IPS-11a (cell line): ENCODE measurements around the gene EIF2B1.

Source experiments
- H3K4me3 ChIP-seq: one replicate; pipeline ENCODE4 v1.5.1; 2013; ENCODE audit warnings: low read depth, low read length, control low read depth

EIF2B1 gene

GRCh38 chr12:123633379-123634141 lies at the start of gene EIF2B1, which contains the start of gene GTF2H3:
Gene EIF2B1 (minus strand): TSS chr12:123633686. CDS start chr12:123633557, 129 bp downstream.
Gene GTF2H3 (plus strand): TSS chr12:123633829. CDS start chr12:123633860, 31 bp downstream.
- peak within 1 kb of the TSS; percentile 100 for H3K4me3 ChIP-seq

- H3K4me3 ChIP-seq: no peak overlapping the region
Observed at GRCh38 chr12:123681605-123682004, 48.1 kb upstream of the EIF2B1 start.

- no peak overlapping the region for H3K4me3 ChIP-seq
Observed at GRCh38 chr12:123678981-123679380, 45.5 kb upstream of the EIF2B1 start.

GRCh38 chr12:123676616-123677320 lies 43.3 kb upstream of the EIF2B1 start:
- H3K4me3 ChIP-seq: no peak overlapping the region

- no peak overlapping the region for H3K4me3 ChIP-seq
Observed at GRCh38 chr12:123675436-123675835, 42.0 kb upstream of the EIF2B1 start.

GRCh38 chr12:123671876-123672275 lies 38.4 kb upstream of the EIF2B1 start:
- peak overlapping the region; percentile 6 for H3K4me3 ChIP-seq

DNA sequence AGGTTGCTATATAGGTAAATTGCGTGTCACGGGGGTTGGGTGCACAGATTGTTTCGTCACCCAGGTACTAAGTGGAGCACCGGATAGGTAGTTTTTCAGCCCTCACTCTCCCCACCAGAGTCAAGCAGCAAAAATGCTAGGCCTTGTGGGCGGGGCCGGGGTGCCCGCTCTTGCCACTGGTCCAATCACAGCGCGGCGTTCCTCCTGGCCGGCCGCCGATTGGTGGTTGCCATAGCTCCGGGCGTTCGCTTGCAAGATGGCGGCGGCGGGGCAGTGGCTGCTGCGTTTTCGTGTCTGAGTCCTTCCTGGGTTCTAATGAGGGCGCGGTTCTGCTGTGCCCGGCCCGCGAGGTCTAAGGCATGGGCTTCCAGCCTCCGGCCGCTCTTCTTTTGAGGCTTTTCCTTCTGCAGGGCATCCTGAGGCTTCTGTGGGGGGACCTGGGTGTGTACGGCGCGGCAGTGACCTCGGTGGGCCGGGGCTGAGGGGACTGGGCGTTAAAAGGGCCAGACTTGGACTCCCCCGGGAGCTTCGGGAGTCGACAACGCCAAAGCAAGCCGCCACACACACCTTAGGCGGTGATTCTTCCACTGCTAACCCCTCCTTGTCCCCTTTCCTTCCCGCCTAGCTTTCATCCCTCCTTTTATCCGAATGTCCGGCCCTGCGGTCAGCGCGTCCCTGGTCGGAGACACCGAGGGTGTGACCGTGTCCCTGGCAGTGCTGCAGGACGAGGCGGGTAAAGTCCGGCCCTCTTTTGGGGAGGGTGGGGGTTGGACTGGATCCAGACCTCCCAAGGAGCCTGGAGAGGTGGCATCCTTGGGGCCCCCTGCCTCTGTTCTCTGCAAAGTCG lies 37.6 kb upstream of the EIF2B1 start, which contains the start of gene TCTN2:
TCTN2 (plus strand) TSS at position 232 of the 847 bp plus-strand sequence; CDS start at position 360, 128 bp downstream.
- peak within 1 kb of the TSS; percentile 88 for H3K4me3 ChIP-seq

DNA sequence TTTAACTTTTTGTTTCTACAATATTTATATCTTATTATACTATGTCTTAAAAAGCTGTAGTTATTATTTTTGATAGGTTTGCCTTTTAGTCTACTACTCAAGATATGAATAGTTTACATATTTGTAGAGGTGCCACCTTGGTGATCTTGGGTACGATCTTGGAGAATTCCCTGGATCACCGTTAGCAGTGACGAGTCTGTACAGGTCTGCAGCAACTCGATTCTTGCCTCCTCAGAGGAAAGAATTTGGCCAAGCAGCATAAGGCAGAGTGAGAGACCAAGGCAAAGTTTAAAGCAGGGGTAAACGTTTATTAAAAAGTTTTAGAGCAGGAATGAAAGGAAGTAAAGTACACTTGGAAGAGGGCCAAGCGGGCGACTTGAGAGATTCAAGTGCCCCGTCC lies 34.3 kb upstream of the EIF2B1 start:
- H3K4me3 ChIP-seq: no peak overlapping the region

DNA sequence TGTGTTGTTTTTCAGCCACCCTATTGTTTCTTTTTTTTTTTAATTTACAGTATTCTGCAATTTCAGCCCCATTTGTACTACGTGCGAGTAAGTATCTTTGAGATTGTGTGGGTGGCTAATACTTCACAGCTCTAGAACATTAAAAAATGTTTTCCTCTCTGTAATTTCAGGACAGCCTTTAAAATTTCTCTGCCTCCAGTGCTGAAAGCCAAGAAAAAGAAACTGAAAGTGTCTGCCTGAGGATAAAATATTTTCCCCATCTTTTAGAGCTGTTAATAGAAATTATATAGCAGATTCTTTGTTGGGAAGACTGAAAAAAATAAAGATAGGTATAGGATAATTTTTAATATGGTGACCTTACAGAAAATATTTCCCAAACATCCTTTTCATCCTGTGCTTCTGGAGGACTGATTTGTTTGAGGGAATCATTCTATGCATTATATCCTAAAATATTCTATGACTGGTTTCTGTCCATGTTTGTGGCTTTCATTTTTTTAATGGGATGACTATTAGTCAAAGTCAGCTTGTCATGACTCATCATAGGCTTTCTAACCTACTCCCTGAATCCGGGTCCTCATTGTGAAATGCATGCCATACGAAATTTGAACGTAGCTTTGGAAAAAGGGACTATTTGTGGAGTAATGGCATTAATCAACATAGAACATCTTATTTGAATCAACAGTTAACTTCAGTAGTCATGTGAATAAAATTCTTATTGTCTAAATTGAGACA lies 26.7 kb upstream of the EIF2B1 start:
- no peak overlapping the region for H3K4me3 ChIP-seq

GRCh38 chr12:123657211-123657610 lies 23.7 kb upstream of the EIF2B1 start:
- H3K4me3 ChIP-seq: no peak overlapping the region

DNA sequence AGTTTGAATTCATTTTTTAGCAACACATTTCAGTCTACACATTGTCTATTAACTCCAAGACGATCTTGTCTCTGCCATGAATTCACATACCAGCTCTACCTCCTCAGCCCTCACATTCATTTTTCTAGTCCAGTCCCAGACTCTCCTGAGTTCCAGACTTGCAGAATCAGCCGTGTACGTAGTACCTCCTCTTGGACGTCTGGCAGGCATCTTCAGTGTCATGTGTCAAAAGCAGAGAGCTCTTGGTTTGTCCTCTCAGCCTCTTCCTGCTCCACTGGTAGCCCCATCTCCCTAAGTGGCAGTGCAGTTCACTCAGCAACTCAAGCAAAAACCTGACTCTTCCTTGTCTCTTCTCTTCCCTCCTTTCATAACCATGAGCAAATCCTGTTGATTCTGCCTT lies 22.9 kb upstream of the EIF2B1 start:
- no peak overlapping the region for H3K4me3 ChIP-seq

DNA sequence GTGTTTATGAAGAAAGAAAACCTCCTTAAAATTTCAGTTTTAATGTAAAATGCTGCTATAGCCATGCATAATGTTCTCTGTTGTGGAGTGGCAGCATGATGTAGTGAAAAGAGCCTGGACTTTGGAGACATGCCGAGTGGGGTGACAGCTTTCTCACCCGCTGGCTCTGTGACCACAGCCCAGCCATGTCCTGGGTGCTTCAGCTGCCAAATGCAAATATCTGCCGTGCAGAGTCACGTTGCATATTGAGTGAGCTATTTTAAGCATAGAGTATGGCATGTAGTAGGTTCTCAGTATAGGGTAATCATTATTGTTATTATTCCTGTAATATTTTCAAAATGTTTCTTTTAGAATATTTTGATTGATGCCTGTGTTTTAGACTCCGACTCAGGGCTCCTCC lies 21.9 kb upstream of the EIF2B1 start:
- no peak overlapping the region for H3K4me3 ChIP-seq

GRCh38 chr12:123654129-123654701 lies 20.7 kb upstream of the EIF2B1 start:
- no peak overlapping the region for H3K4me3 ChIP-seq

DNA sequence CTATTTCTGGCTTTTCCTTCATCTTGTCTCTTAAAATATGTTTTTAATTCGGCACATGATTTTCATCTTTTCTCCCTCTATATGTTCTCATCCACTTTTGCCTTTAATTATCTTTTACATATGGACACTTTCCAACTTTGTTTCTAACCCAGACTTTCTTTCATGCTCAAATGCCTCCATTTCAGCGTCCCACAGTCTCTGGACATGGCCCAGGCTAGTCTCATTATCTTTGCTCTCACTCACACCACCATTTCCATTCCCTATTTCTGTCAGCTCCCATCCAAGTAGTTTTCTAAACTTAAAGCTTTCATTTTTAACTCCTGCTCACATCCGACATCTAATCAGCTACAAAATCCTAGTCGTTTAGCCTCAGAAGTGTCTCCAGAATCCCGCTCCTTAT lies 14.9 kb upstream of the EIF2B1 start:
- no peak overlapping the region for H3K4me3 ChIP-seq

DNA sequence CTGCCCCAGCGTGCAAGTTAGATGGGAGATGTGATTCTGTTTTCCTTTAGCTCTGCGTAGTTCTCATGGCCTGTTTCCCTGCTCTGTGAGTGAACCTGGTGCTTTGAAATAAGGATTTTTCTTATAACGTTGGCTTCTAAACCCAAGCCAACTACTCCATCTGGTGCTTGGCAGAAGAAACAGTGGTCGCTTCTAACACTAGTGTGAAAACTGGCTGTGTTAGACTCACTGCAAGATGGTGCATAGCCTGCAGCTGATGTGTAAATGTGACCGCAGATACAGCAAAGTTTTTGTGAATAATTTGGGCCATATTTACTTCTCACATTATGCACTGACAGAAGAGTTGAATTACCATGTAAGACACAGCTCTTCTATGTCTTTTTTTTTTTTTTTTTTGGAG lies 12.4 kb upstream of the EIF2B1 start:
- H3K4me3 ChIP-seq: no peak overlapping the region

DNA sequence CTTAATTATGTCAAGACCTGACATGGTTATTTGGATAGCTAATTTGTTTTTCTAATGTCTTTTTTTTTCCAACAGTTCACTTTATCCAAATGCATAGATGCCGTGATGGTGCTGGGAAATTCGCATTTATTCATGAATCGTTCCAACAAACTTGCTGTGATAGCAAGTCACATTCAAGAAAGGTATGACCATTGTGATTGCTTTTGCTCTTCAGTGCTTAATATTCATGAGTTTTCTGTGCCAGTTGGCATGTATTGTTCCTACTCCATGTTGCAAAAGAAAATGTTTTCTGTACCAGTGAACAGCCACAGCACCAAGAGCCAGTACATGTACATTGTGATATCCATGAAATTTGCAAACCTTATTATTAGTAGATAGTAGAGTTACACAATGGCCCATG lies 11.9 kb upstream of the EIF2B1 start:
- H3K4me3 ChIP-seq: no peak overlapping the region

DNA sequence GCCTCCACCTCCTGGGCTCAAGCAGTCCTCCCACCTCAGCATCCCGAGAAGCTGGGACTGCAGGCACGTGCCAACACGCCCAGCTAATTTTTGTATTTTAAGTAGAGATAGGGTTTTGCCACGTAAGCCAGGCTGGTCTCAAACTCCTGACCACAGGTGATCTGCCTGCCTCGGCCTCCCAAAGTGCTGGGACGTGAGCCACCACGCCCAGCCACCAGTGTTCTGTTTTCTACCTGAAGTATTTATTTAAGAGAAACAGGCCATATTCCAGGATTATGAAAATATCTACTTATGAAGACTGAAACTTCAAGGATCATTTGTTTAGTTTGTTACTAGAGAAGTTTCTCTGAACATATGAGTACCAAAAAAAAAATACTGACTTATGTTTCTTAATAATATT lies 10.4 kb upstream of the EIF2B1 start:
- no peak overlapping the region for H3K4me3 ChIP-seq

DNA sequence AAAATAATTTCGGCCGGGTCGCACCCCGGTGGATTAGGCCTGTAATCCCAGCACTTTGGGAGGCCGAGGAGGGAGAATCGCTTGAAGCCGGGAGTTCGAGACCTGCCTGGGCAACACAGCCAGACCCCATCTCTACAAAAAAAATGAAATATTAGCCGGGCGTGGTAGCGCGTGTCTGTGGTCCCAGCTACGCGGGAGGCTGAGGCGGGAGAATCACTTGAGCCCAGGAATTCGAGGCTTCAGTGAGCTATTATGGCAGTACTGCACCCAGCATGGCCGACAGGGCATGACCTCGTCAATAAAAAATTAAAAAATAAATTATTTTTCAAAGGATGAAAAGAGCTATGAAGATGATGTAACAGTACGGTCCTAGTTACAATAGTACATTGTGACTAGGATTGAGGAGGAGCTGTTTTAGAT lies 666 bp upstream of the EIF2B1 start:
- H3K4me3 ChIP-seq: peak overlapping the region; percentile 100

GRCh38 chr12:123621619-123622530 lies 11.6 kb downstream of the EIF2B1 start:
- no peak overlapping the region for H3K4me3 ChIP-seq
